Measurements from ENCODE around the gene SALL1. TPM values are rescaled to one million over a fixed set of nuclear protein-coding genes. Genes with fewer than 3 reads are reported as not detected.

Gene SALL1
- polyA plus RNA-seq, 1 of the 3 experiments (the other 2 are of a cell fraction) = 0.02 TPM

DNA sequence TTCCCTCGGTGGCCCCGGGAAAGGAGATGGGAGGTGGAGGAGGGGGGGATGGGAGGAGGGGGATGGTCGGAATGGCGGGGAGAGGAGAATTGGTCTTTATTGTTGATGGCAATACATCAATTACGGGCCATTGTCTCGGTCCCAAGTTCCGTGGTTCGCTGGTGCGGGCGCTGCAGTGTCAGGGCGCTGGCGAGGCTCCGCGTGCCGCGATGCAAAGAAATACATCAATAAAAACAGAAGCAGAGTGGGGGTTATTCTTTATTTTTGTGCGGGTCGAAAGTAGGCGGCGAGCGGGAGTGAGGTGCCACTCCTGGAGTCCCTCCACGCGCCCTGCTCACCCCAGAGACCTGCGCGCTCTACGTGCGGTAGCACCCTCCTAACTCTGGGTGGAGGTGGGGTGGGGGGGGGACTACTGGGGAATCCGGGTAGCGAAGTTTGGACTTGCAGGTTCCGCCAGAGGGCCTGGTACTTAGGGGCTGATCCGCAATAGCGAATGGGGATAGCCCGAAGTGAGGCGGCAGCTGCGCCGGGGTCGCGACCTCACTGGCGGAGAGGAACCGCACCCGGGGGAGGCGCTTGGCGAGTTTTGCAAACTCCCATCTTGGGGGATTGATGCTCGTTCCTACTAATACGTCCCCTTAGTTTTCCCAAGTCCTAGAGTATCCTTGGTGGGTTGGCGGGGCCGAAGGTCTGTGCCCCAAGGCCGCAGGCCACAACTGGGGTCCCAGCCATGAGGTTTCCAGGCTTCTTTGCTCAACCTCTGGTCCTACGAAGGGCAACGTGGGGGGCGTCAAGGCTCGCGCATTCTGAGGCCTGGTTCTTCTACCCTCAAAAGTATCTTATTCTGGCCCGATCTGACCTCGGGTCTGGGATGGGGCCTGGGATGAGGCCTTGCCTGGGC, 3.5 kb upstream of the SALL1 start:
- H3K4me3 ChIP-seq (ENCODE audit: low read depth in 2 of 2, low read length in 1 of 2) = no peak overlapping the region
- 39% methylated on average over 41 of the region's 55 CpGs for WGBS (ENCODE audit: low lambda C conversion rate)
- no peaks in the 10 kb centered on the region for H3K36me3 ChIP-seq (replicated peaks in 1 of 2; ENCODE audit: control insufficient read depth in 1 of 2, insufficient read depth in 2 of 2, low read length in 1 of 2)
- no peaks in the 10 kb centered on the region for H3K9me2 ChIP-seq
- POLR2A ChIA-PET = no interaction called here
- H3K9me3 ChIP-seq = no peaks in the 10 kb centered on the region
- CTCF ChIA-PET = no interaction called here
- H2AFZ ChIP-seq (ENCODE audit: low read depth) = no peak overlapping the region
- no peaks in the 10 kb centered on the region; a peak in 1 of 4 replicates for H3K4me1 ChIP-seq (ENCODE audit: control insufficient read depth in 1 of 2, insufficient read depth in 2 of 2, low read depth in 1 of 2, low read length in 1 of 2)
- H3F3A ChIP-seq (replicated peaks; ENCODE audit: insufficient read depth) = no peaks in the 10 kb centered on the region
- peak overlapping the region; percentile 33; the same call in 1 of the 2 replicates for H3K4me2 ChIP-seq
- H4K20me1 ChIP-seq (ENCODE audit: insufficient read depth) = no peaks in the 10 kb centered on the region
- no peak overlapping the region for H3K9ac ChIP-seq
- H3K27ac ChIP-seq (ENCODE audit: low read depth in 2 of 2, low read length in 1 of 2) = no peak overlapping the region
- peak; percentile 33 for DNase-seq
- no peak for TF ChIP-seq CHD2 (IDR thresholded peaks at IDR 0.05; ENCODE audit: low read length, partially characterized antibody)
- no peak for TF ChIP-seq MXI1 (IDR thresholded peaks at IDR 0.05; ENCODE audit: low read depth, low read length)
- TF ChIP-seq MEF2A (IDR thresholded peaks at IDR 0.05; ENCODE audit: borderline replicate concordance, low read depth) = no peak
- TF ChIP-seq, protein P1, sequence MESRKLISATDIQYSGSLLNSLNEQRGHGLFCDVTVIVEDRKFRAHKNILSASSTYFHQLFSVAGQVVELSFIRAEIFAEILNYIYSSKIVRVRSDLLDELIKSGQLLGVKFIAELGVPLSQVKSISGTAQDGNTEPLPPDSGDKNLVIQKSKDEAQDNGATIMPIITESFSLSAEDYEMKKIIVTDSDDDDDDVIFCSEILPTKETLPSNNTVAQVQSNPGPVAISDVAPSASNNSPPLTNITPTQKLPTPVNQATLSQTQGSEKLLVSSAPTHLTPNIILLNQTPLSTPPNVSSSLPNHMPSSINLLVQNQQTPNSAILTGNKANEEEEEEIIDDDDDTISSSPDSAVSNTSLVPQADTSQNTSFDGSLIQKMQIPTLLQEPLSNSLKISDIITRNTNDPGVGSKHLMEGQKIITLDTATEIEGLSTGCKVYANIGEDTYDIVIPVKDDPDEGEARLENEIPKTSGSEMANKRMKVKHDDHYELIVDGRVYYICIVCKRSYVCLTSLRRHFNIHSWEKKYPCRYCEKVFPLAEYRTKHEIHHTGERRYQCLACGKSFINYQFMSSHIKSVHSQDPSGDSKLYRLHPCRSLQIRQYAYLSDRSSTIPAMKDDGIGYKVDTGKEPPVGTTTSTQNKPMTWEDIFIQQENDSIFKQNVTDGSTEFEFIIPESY (IDR thresholded peaks at IDR 0.05; ENCODE audit: borderline replicate concordance, low read depth) = no peak
- TF ChIP-seq TCF12 (IDR thresholded peaks at IDR 0.05) = no peak
- no peak for TF ChIP-seq RXRA (IDR thresholded peaks at IDR 0.05; ENCODE audit: borderline replicate concordance, low read depth)
- TF ChIP-seq USF2 (IDR thresholded peaks at IDR 0.05; ENCODE audit: borderline replicate concordance, low read depth, low read length) = no peak
- TF ChIP-seq RAD21 (IDR thresholded peaks at IDR 0.05; ENCODE audit: low read length) = no peak
- no peak for TF ChIP-seq YY1 (IDR thresholded peaks at IDR 0.05; ENCODE audit: low read depth)
- no peak for TF ChIP-seq USF1 (IDR thresholded peaks at IDR 0.05; ENCODE audit: borderline replicate concordance, low read depth)
- TF ChIP-seq, protein P2, sequence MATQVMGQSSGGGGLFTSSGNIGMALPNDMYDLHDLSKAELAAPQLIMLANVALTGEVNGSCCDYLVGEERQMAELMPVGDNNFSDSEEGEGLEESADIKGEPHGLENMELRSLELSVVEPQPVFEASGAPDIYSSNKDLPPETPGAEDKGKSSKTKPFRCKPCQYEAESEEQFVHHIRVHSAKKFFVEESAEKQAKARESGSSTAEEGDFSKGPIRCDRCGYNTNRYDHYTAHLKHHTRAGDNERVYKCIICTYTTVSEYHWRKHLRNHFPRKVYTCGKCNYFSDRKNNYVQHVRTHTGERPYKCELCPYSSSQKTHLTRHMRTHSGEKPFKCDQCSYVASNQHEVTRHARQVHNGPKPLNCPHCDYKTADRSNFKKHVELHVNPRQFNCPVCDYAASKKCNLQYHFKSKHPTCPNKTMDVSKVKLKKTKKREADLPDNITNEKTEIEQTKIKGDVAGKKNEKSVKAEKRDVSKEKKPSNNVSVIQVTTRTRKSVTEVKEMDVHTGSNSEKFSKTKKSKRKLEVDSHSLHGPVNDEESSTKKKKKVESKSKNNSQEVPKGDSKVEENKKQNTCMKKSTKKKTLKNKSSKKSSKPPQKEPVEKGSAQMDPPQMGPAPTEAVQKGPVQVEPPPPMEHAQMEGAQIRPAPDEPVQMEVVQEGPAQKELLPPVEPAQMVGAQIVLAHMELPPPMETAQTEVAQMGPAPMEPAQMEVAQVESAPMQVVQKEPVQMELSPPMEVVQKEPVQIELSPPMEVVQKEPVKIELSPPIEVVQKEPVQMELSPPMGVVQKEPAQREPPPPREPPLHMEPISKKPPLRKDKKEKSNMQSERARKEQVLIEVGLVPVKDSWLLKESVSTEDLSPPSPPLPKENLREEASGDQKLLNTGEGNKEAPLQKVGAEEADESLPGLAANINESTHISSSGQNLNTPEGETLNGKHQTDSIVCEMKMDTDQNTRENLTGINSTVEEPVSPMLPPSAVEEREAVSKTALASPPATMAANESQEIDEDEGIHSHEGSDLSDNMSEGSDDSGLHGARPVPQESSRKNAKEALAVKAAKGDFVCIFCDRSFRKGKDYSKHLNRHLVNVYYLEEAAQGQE (IDR thresholded peaks at IDR 0.05; ENCODE audit: low read depth, low read length) = no peak
- no peak for TF ChIP-seq GATA2 (CRISPR knock-in tag; IDR thresholded peaks at IDR 0.05)
- no peak for TF ChIP-seq FOSL2 (IDR thresholded peaks at IDR 0.05; ENCODE audit: borderline replicate concordance, low read depth)
- TF ChIP-seq NFIC (IDR thresholded peaks at IDR 0.05; ENCODE audit: borderline replicate concordance) = no peak
- no peak for TF ChIP-seq FOXM1 (IDR thresholded peaks at IDR 0.05; ENCODE audit: low read depth)
- TF ChIP-seq EZH2phosphoT487 (IDR thresholded peaks at IDR 0.05; ENCODE audit: borderline replicate concordance, low read depth) = no peak
- peaks cover 74% of the 10 kb centered on the region for H3K27me3 ChIP-seq (ENCODE audit: insufficient read depth)
- no peaks in the 10 kb centered on the region for H3K79me2 ChIP-seq (ENCODE audit: insufficient read depth)
